HepG2 (cell line): ENCODE measurements around the gene BRD1. TPM values are rescaled to one million over a fixed set of nuclear protein-coding genes. Genes with fewer than 3 reads are reported as not detected.

ENCODE experiments used
- ATAC-seq: fragments of 200-7000 bp; cut with Tn5 transposase; 3 replicates; pipeline ENCODE4 v1.9.1; 2020; ENCODE audit warnings: mild to moderate bottlenecking, moderate library complexity
- BruUV-seq: library from RNA; stranded (reverse); fragments of 400-500 nt; replicated peaks from 2 replicates; lab custom pipeline; 2021; lab: Mats Ljungman, UMichigan
- CTCF ChIA-PET: fragments of 300-600 bp; formaldehyde crosslinking; extraction: SDS; loops from one replicate; lab custom pipeline; 2021; ENCODE audit warnings: low total read pairs, inconsistent platforms, low intra/inter-chr PET ratio; lab: Yijun Ruan, JAX
- POLR2A ChIA-PET: fragments of 350-600 bp; sonication (Branson Sonifier 250); formaldehyde crosslinking; loops from one replicate; lab custom pipeline; 2020; ENCODE audit warnings: antibody characterized with exemption, inconsistent platforms; lab: Yijun Ruan, JAX
- DNase-seq: peaks from one replicate; pipeline ENCODE4 v3.0.0-alpha.2; 2015; ENCODE audit warnings: low spot score
- FAIRE-seq: peaks from 3 replicates; lab custom pipeline; 2011; peaks lifted over from hg19 to GRCh38; lab: Jason Lieb, UNC
- H2AFZ ChIP-seq: one replicate; pipeline ENCODE4 v1.6.1; 2011; ENCODE audit warnings: low read length, inconsistent platforms
- H3K27ac ChIP-seq: fragments of 300-600 bp; 3 replicates; pipeline ENCODE4 v1.8.0; 2011; ENCODE audit warnings: mixed run types, mild to moderate bottlenecking, mixed read lengths, low read length, inconsistent platforms; ENCODE audit not compliant: insufficient read depth; ENCODE audit errors: extremely low read length
- H3K27me3 ChIP-seq, 2 experiments: fragments of 200-600 bp in 1 of 2; 2 replicates in 1 of 2; 3 replicates in 1 of 2; pipeline versions ENCODE4 v1.6.0 to v1.8.0; 2011; ENCODE audit warnings: low read length in 2 of 2, mild to moderate bottlenecking in 2 of 2, moderate library complexity in 2 of 2, inconsistent platforms in 1 of 2; ENCODE audit not compliant: insufficient read depth in 2 of 2, control insufficient read depth in 1 of 2
- H3K36me3 ChIP-seq, 2 experiments: fragments of 200-600 bp in 1 of 2; replicated peaks in 1 of 2; 2 replicates in 1 of 2; 3 replicates in 1 of 2; pipeline versions ENCODE4 v1.5.1 to v1.8.0; 2011; ENCODE audit warnings: low read length in 2 of 2, inconsistent platforms in 1 of 2; ENCODE audit not compliant: insufficient read depth in 2 of 2, control insufficient read depth in 1 of 2
- H3K4me1 ChIP-seq: 2 replicates; pipeline ENCODE4 v1.5.1; 2012; ENCODE audit warnings: low read length, inconsistent platforms; ENCODE audit not compliant: insufficient read depth
- H3K4me2 ChIP-seq: 2 replicates; pipeline ENCODE4 v1.6.0; 2011; ENCODE audit warnings: low read depth, low read length, inconsistent platforms
- H3K4me3 ChIP-seq, 3 experiments: fragments of 200-600 bp in 1 of 3; sonication (generic), shearing (Covaris generic) in 1 of 3; replicated peaks in 1 of 3; 2 replicates each; pipeline ENCODE4 v1.5.1; 2011 to 2016; ENCODE audit warnings: low read length in 3 of 3, inconsistent platforms in 2 of 3, low read depth in 2 of 3, mild to moderate bottlenecking in 2 of 3, control low read depth in 1 of 3, mixed read lengths in 1 of 3; ENCODE audit not compliant: insufficient read depth in 1 of 3
- H3K79me2 ChIP-seq: one replicate; pipeline ENCODE4 v1.6.1; 2011; ENCODE audit warnings: low read length, inconsistent platforms; ENCODE audit not compliant: insufficient read depth
- H3K9ac ChIP-seq: 2 replicates; pipeline ENCODE4 v1.6.0; 2011; ENCODE audit warnings: mild to moderate bottlenecking, low read depth, low read length, inconsistent platforms; ENCODE audit not compliant: insufficient read depth
- H3K9me3 ChIP-seq: 2 replicates; pipeline ENCODE4 v1.5.1; 2012; ENCODE audit warnings: mild to moderate bottlenecking, low read length
- H4K20me1 ChIP-seq: 2 replicates; pipeline ENCODE4 v1.6.0; 2011; ENCODE audit warnings: inconsistent platforms, mild to moderate bottlenecking, low read length, moderate library complexity; ENCODE audit not compliant: insufficient read depth
- ETV5 ChIP-seq: IDR thresholded peaks from 2 replicates; pipeline ENCODE4 v1.6.1; 2018; ENCODE audit warnings: missing biosample characterization, missing genetic modification reagents, inconsistent platforms, borderline replicate concordance
- GATAD2A ChIP-seq: IDR thresholded peaks from 2 replicates; pipeline ENCODE4 v1.6.1; 2016
- NCOA5 ChIP-seq: sonication (generic); formaldehyde crosslinking; IDR thresholded peaks from 2 replicates; pipeline ENCODE4 v1.4.0; 2020; ENCODE audit warnings: missing genetic modification reagents
- NFIC ChIP-seq: IDR thresholded peaks from 2 replicates; pipeline ENCODE4 v1.6.1; 2012; ENCODE audit warnings: mild to moderate bottlenecking, low read length, inconsistent platforms
- PCBP1 ChIP-seq: fragments of 200-400 bp; formaldehyde crosslinking; IDR thresholded peaks from 2 replicates; pipeline ENCODE4 v1.6.1; 2017; ENCODE audit warnings: mild to moderate bottlenecking, low read depth, low read length, borderline replicate concordance
- PREB ChIP-seq: sonication (generic); formaldehyde crosslinking; IDR thresholded peaks from 2 replicates; pipeline ENCODE4 v1.4.0; 2020; ENCODE audit warnings: missing genetic modification reagents
- RFX1 ChIP-seq: fragments of 450-650 bp; IDR thresholded peaks from 2 replicates; pipeline ENCODE4 v1.6.1; 2017
- YY1 ChIP-seq: IDR thresholded peaks from 2 replicates; pipeline ENCODE4 v1.6.1; 2011; ENCODE audit warnings: low read length, low read depth, moderate library complexity, mild to moderate bottlenecking; ENCODE audit not compliant: insufficient read depth, insufficient replicate concordance
- ZBTB25 ChIP-seq: IDR thresholded peaks from 2 replicates; pipeline ENCODE4 v1.6.1; 2018; ENCODE audit warnings: missing genetic modification reagents
- ZFP90 ChIP-seq: sonication (generic); formaldehyde crosslinking; IDR thresholded peaks from 2 replicates; pipeline ENCODE4 v1.8.0; 2022; ENCODE audit warnings: missing genetic modification reagents, mild to moderate bottlenecking, inconsistent platforms, borderline replicate concordance
- ZNF282 ChIP-seq: fragments of 450-650 bp; IDR thresholded peaks from 2 replicates; pipeline ENCODE4 v1.6.1; 2018; ENCODE audit not compliant: partially characterized antibody
- ZNF317 ChIP-seq: sonication (generic); formaldehyde crosslinking; IDR thresholded peaks from 2 replicates; pipeline ENCODE4 v1.5.0; 2020; ENCODE audit warnings: mild to moderate bottlenecking, missing genetic modification reagents
- ZNF337 ChIP-seq: sonication (generic); formaldehyde crosslinking; IDR thresholded peaks from 2 replicates; pipeline ENCODE4 v1.5.1; 2020; ENCODE audit warnings: missing genetic modification reagents, low read depth, mild to moderate bottlenecking, borderline replicate concordance
- ZNF501 ChIP-seq: sonication (generic); formaldehyde crosslinking; IDR thresholded peaks from 2 replicates; pipeline ENCODE4 v1.5.1; 2020; ENCODE audit warnings: mild to moderate bottlenecking, moderate library complexity, missing genetic modification reagents
- ZSCAN12 ChIP-seq: sonication (generic); formaldehyde crosslinking; IDR thresholded peaks from 2 replicates; pipeline ENCODE4 v1.9.0; 2021; ENCODE audit warnings: mild to moderate bottlenecking, missing genetic modification reagents
- WGBS: methylation state at CpG from one replicate; pipeline ENCODE4 v1.1.6; 2017; ENCODE audit warnings: low lambda C conversion rate; 5-methylcytosine and 5-hydroxymethylcytosine counted together
- in situ Hi-C: cut with HindIII; loops from 2 replicates; pipeline ENCODE4 v1.10.0; 2017; ENCODE audit warnings: low pct_unique_long_range_greater_than_20kb; ENCODE audit not compliant: extremely low pct_ligation_motif_present
- intact Hi-C: fragments of 100-400 bp; cut with micrococcal nuclease; formaldehyde crosslinking; loops from one replicate; pipeline ENCODE4 v1.10.0; 2022; ENCODE audit not compliant: unreplicated experiment
- polyA plus RNA-seq, 8 experiments: library from polyadenylated mRNA; depleted of rRNA in 3 of 8; stranded (reverse) in 7 of 8; unstranded in 1 of 8; fragments of >200 nt; fragmentation: Illumina TruSeq in 4 of 8; extraction: Trizol in 4 of 8; gene quantifications; 2 replicates each; pipeline versions ENCODE4 v1.2.1 to v1.2.3, GENCODE V29; 2011 to 2016; ENCODE audit warnings: low read depth in 4 of 8, missing spikeins in 1 of 8, mixed read lengths in 1 of 8; ENCODE audit not compliant: insufficient read depth in 1 of 8
- total RNA-seq, 5 experiments: library from RNA; depleted of rRNA; stranded (reverse); fragments of >200 nt; fragmentation: Illumina TruSeq; extraction: Trizol; gene quantifications; 2 replicates each; pipeline ENCODE4 v1.2.3, GENCODE V29; 2016; ENCODE audit warnings: low read depth in 1 of 5
- TF ChIP-seq, protein P1 (sequence below): sonication (generic); formaldehyde crosslinking; IDR thresholded peaks from 2 replicates; pipeline ENCODE4 v1.5.0; 2020; ENCODE audit warnings: mild to moderate bottlenecking, missing genetic modification reagents

Gene BRD1
- total and polyA plus RNA-seq, 2 of the 13 experiments (the other 11 are each of a cell fraction or from before 2014, with no cell fraction given), result 5.1 to 12.0 TPM

- Histone ChIP-seq H3K4me1 (peaks cover 18% of the 10 kb centered on the region), H3K4me3 (no peak overlapping the region), H3K9ac (no peak overlapping the region), H2AFZ (no peak overlapping the region), H3K27me3 (peaks cover under 1 to 1% of the 10 kb centered on the region in 2 experiments; a peak in 2 of 5 replicates), H4K20me1 (no peaks in the 10 kb centered on the region), H3K27ac (no peak overlapping the region), H3K36me3 (no peaks in the 10 kb centered on the region), H3K4me2 (no peak overlapping the region), H3K9me3 (peaks cover 7% of the 10 kb centered on the region), H3K79me2 (no peaks in the 10 kb centered on the region)
- ATAC-seq (no peak), FAIRE-seq (no peak), DNase-seq (no peak)
- TF ChIP-seq RFX1, result no peak
- TF ChIP-seq ZNF501 (CRISPR knock-in tag), result no peak
- no peak for TF ChIP-seq ZSCAN12 (CRISPR knock-in tag)
- TF ChIP-seq PREB, result no peak
- no peak for TF ChIP-seq ZNF317 (CRISPR knock-in tag)
- TF ChIP-seq ZNF337 (CRISPR knock-in tag), result no peak
- no peak for TF ChIP-seq ZNF282
- 80% methylated on average over 2 of the region's 13 CpGs for WGBS
- in situ Hi-C loops, result no loop called here
- no TSS peak for BruUV-seq
- intact Hi-C loops, result loop anchor here (10.0 kb wide), 1 partner anchor 271 kb away; no protein-coding TSS in a partner anchor
- ChIA-PET CTCF (no interaction called here), POLR2A (no interaction called here)
Measured at GRCh38 chr22:49763696-49764095, 64.0 kb downstream of the BRD1 start.

GRCh38 chr22:49763138-49763537 is 64.5 kb downstream of the BRD1 start:
- no peak overlapping the region for H2AFZ ChIP-seq
- no peaks in the 10 kb centered on the region for H4K20me1 ChIP-seq
- 64% methylated on average over 13 of the region's 13 CpGs for WGBS
- no peaks in the 10 kb centered on the region for H3K36me3 ChIP-seq
- H3K27ac ChIP-seq, result no peak overlapping the region
- ATAC-seq (no peak), DNase-seq (no peak), FAIRE-seq (no peak)
- H3K9me3 ChIP-seq, result peaks cover 7% of the 10 kb centered on the region
- no peaks in the 10 kb centered on the region for H3K79me2 ChIP-seq
- no peak overlapping the region for H3K4me2 ChIP-seq
- H3K4me1 ChIP-seq, result peaks cover 18% of the 10 kb centered on the region
- peaks cover 1 to 6% of the 10 kb centered on the region in 2 experiments; a peak in 2 of 5 replicates for H3K27me3 ChIP-seq
- POLR2A ChIA-PET, result no interaction called here
- in situ Hi-C loops (no loop called here), intact Hi-C loops (loop anchor here (10.0 kb wide), 1 partner anchor 272 kb away; no protein-coding TSS in a partner anchor)
- H3K4me3 ChIP-seq, result no peak overlapping the region
- no peak overlapping the region for H3K9ac ChIP-seq
- CTCF ChIA-PET, result no interaction called here
- BruUV-seq, result no TSS peak
- TF ChIP-seq YY1 (no peak), GATAD2A (no peak), ETV5 (CRISPR knock-in tag) (no peak), ZBTB25 (CRISPR knock-in tag) (no peak), NCOA5 (CRISPR knock-in tag) (no peak), ZFP90 (CRISPR knock-in tag) (no peak), NFIC (no peak), PCBP1 (no peak)
- TF ChIP-seq, protein P1, sequence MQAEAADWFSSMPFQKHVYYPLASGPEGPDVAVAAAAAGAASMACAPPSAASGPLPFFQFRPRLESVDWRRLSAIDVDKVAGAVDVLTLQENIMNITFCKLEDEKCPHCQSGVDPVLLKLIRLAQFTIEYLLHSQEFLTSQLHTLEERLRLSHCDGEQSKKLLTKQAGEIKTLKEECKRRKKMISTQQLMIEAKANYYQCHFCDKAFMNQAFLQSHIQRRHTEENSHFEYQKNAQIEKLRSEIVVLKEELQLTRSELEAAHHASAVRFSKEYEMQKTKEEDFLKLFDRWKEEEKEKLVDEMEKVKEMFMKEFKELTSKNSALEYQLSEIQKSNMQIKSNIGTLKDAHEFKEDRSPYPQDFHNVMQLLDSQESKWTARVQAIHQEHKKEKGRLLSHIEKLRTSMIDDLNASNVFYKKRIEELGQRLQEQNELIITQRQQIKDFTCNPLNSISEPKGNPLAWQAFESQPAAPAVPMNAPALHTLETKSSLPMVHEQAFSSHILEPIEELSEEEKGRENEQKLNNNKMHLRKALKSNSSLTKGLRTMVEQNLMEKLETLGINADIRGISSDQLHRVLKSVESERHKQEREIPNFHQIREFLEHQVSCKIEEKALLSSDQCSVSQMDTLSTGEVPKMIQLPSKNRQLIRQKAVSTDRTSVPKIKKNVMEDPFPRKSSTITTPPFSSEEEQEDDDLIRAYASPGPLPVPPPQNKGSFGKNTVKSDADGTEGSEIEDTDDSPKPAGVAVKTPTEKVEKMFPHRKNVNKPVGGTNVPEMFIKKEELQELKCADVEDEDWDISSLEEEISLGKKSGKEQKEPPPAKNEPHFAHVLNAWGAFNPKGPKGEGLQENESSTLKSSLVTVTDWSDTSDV (CRISPR knock-in tag), result no peak
